Smooth muscle cell (in vitro differentiated cells): ENCODE results near the gene UHMK1. TPM values are rescaled to one million over a fixed set of nuclear protein-coding genes. Genes with fewer than 3 reads are reported as not detected.
A peak's percentile ranks its signal among the peaks of the same experiment; 100 is the strongest.

Experiments used
- DNase-seq: peaks from one replicate; lab custom pipeline; 2025; ENCODE audit not compliant: unreplicated experiment; lab: John Stamatoyannopoulos, UW
- H2AFZ ChIP-seq: fragments of 200-600 bp; sonication (generic); 2 replicates; pipeline ENCODE4 v1.6.0; 2016; ENCODE audit warnings: antibody characterized with exemption, low read depth, mild to moderate bottlenecking
- H3F3A ChIP-seq: fragments of 200-600 bp; sonication (generic); 2 replicates; pipeline ENCODE4 v1.6.0; 2017; ENCODE audit warnings: antibody characterized with exemption, low read depth
- H3K27ac ChIP-seq: fragments of 200-600 bp; sonication (generic); 2 replicates; pipeline ENCODE4 v1.5.1; 2016; ENCODE audit warnings: low read depth, mild to moderate bottlenecking
- H3K27me3 ChIP-seq: fragments of 200-600 bp; sonication (generic); 2 replicates; pipeline ENCODE4 v1.6.1; 2016; ENCODE audit warnings: low read depth, mild to moderate bottlenecking
- H3K36me3 ChIP-seq: fragments of 200-600 bp; sonication (generic); 2 replicates; pipeline ENCODE4 v1.5.1; 2016; ENCODE audit warnings: low read depth
- H3K4me1 ChIP-seq: fragments of 200-600 bp; sonication (generic); 2 replicates; pipeline ENCODE4 v1.5.1; 2016; ENCODE audit warnings: low read depth
- H3K4me2 ChIP-seq: fragments of 200-600 bp; sonication (generic); 2 replicates; pipeline ENCODE4 v1.6.0; 2016; ENCODE audit warnings: mild to moderate bottlenecking
- H3K4me3 ChIP-seq: fragments of 200-600 bp; sonication (generic); 2 replicates; pipeline ENCODE4 v1.5.1; 2016; ENCODE audit warnings: mild to moderate bottlenecking
- H3K79me2 ChIP-seq: fragments of 200-600 bp; sonication (generic); 2 replicates; pipeline ENCODE4 v1.6.0; 2016; ENCODE audit warnings: low read depth, mild to moderate bottlenecking
- H3K9ac ChIP-seq: fragments of 200-600 bp; sonication (generic); 2 replicates; pipeline ENCODE4 v1.6.0; 2016; ENCODE audit warnings: low read depth
- H3K9me3 ChIP-seq: fragments of 200-600 bp; sonication (generic); replicated peaks from 2 replicates; pipeline ENCODE4 v1.5.1; 2016; ENCODE audit warnings: low read depth
- H4K20me1 ChIP-seq: fragments of 200-600 bp; sonication (generic); 2 replicates; pipeline ENCODE4 v1.6.0; 2016; ENCODE audit warnings: low read depth
- WGBS: methylation state at CpG from one replicate; pipeline ENCODE4 v1.1.7; 2016; ENCODE audit warnings: low lambda C conversion rate; 5-methylcytosine and 5-hydroxymethylcytosine counted together
- polyA plus RNA-seq: library from polyadenylated mRNA; unstranded; fragments of >200 nt; fragmentation: Nextera tagmentation; extraction: Ambion mirVana; gene quantifications from 2 replicates; pipeline ENCODE4 v1.2.1, GENCODE V29; 2016
- total RNA-seq: library from RNA; depleted of rRNA; stranded (reverse); fragments of >200 nt; gene quantifications from 2 replicates; pipeline ENCODE4 v1.2.3, GENCODE V29; 2014
- TF ChIP-seq, protein P1 (sequence below): fragments of 200-600 bp; sonication (generic); IDR thresholded peaks from 2 replicates; pipeline ENCODE4 v1.5.1; 2017; ENCODE audit warnings: borderline replicate concordance, mild to moderate bottlenecking, antibody characterized with exemption; ENCODE audit not compliant: insufficient read depth, poor library complexity, severe bottlenecking

The UHMK1 gene
- total and polyA plus RNA-seq, 2 experiments from 2014 or later, result 4.8 to 30.1 TPM

DNA sequence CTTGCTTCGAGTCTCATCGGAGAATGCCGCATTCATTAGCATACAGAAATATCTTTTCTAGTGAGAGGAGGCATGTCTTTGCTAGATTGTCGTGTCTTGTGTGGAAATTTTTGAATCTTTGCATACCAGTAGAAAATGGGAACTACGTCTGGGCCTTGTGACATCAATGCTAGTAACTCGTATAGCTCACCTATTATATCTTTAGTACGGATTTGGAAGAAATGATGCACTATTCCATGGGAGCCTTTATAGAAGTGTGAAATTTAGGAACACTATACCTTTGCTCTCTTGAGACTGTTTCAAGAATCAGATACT is 835 bp downstream of the UHMK1 start:
- TF ChIP-seq, protein P1, sequence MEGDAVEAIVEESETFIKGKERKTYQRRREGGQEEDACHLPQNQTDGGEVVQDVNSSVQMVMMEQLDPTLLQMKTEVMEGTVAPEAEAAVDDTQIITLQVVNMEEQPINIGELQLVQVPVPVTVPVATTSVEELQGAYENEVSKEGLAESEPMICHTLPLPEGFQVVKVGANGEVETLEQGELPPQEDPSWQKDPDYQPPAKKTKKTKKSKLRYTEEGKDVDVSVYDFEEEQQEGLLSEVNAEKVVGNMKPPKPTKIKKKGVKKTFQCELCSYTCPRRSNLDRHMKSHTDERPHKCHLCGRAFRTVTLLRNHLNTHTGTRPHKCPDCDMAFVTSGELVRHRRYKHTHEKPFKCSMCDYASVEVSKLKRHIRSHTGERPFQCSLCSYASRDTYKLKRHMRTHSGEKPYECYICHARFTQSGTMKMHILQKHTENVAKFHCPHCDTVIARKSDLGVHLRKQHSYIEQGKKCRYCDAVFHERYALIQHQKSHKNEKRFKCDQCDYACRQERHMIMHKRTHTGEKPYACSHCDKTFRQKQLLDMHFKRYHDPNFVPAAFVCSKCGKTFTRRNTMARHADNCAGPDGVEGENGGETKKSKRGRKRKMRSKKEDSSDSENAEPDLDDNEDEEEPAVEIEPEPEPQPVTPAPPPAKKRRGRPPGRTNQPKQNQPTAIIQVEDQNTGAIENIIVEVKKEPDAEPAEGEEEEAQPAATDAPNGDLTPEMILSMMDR, result no peak
- Histone ChIP-seq H4K20me1 (peaks cover 30% of the 10 kb centered on the region), H3K9ac (peak overlapping the region; percentile 88), H3F3A (no peaks in the 10 kb centered on the region), H3K27ac (no peak overlapping the region), H3K9me3 (no peaks in the 10 kb centered on the region), H3K27me3 (peaks cover 6% of the 10 kb centered on the region), H3K79me2 (peaks cover 43% of the 10 kb centered on the region), H3K36me3 (peaks cover 10% of the 10 kb centered on the region), H2AFZ (peak overlapping the region; percentile 99), H3K4me2 (peak overlapping the region; percentile 95), H3K4me3 (peak overlapping the region; percentile 84), H3K4me1 (peaks cover 14% of the 10 kb centered on the region)
- WGBS, result 11% methylated on average over 7 of the region's 7 CpGs
- DNase-seq, result no peak

DNA sequence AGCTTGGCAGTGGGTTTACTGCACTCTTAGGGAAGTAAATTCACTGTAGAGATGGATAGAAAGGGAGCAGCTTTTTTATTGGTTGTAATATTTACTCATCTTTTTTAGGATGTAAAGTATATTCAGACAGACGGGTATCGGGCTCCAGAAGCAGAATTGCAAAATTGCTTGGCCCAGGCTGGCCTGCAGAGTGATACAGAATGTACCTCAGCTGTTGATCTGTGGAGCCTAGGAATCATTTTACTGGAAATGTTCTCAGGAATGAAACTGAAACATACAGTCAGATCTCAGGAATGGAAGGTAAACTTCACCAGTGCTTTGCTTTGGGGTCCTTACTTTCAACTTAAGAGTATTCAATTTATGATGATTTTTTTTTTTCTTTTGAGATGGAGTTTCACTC is 3.2 kb downstream of the UHMK1 start:
- H4K20me1 ChIP-seq, result peaks cover 30% of the 10 kb centered on the region
- H3K79me2 ChIP-seq, result peaks cover 43% of the 10 kb centered on the region
- no peak overlapping the region for H3K4me2 ChIP-seq
- H3K9me3 ChIP-seq, result no peaks in the 10 kb centered on the region
- no peak for DNase-seq
- peaks cover 14% of the 10 kb centered on the region for H3K4me1 ChIP-seq
- TF ChIP-seq, protein P1, result no peak
- no peak overlapping the region for H3K27ac ChIP-seq
- peaks cover 23% of the 10 kb centered on the region for H3K36me3 ChIP-seq
- no peak overlapping the region for H3K9ac ChIP-seq
- WGBS, result 100% methylated on average over 2 of the region's 2 CpGs
- no peaks in the 10 kb centered on the region for H3F3A ChIP-seq
- H3K27me3 ChIP-seq, result no peaks in the 10 kb centered on the region
- H2AFZ ChIP-seq, result no peak overlapping the region
- no peak overlapping the region for H3K4me3 ChIP-seq

DNA sequence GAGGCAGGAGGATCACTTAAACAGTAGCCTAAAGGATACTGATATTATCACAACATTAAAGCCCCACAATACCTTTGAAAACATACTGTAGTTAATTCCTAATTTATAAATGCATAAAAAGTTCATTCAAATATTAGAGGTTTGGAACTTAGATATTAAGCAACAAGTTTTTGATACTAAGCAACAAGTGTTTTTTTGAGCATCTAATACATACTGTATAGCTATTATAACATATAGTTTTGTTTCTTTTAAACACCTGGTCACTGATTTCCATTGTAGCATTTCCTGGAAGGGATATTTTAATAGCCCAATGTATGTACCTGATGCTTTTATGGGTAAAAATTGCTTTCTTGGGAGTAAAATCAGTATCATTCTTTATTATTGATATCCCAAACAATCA is 4.5 kb downstream of the UHMK1 start:
- H3K9me3 ChIP-seq, result no peaks in the 10 kb centered on the region
- H3K4me2 ChIP-seq, result no peak overlapping the region
- H3K27me3 ChIP-seq, result no peaks in the 10 kb centered on the region
- H3F3A ChIP-seq, result no peaks in the 10 kb centered on the region
- H3K27ac ChIP-seq, result no peak overlapping the region
- H3K9ac ChIP-seq, result no peak overlapping the region
- peaks cover 42% of the 10 kb centered on the region for H3K79me2 ChIP-seq
- H3K36me3 ChIP-seq, result peaks cover 23% of the 10 kb centered on the region
- H4K20me1 ChIP-seq, result peaks cover 36% of the 10 kb centered on the region
- H3K4me3 ChIP-seq, result no peak overlapping the region
- no peak overlapping the region for H2AFZ ChIP-seq
- H3K4me1 ChIP-seq, result peaks cover 14% of the 10 kb centered on the region
- TF ChIP-seq, protein P1, result no peak
- DNase-seq, result no peak

DNA sequence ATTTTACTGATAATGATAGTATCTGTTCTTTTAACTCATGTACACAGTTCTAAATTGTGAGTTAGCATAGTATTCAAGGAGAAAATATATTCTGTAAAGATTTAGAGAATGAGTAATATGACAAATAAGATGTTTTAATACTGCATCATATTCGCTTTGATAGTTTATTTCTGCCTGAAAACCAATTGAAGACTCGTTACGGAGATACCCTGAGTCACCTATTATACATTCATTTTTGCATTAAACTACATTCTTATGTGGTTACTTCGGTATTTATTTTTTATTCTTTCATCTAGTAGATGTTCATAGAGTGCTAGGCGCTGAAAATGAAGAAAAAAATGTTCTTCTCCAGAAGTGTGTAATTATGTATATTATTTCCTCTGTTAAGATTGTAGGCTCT is 5.3 kb downstream of the UHMK1 start:
- Histone ChIP-seq H3K4me1 (peaks cover 14% of the 10 kb centered on the region), H2AFZ (no peak overlapping the region), H3K27ac (no peak overlapping the region), H3F3A (no peaks in the 10 kb centered on the region), H3K9me3 (no peaks in the 10 kb centered on the region), H3K27me3 (no peaks in the 10 kb centered on the region), H3K9ac (no peak overlapping the region), H3K4me2 (no peak overlapping the region), H3K36me3 (peaks cover 23% of the 10 kb centered on the region), H3K79me2 (peaks cover 44% of the 10 kb centered on the region), H4K20me1 (peaks cover 36% of the 10 kb centered on the region), H3K4me3 (no peak overlapping the region)
- WGBS, result 97% methylated on average over 5 of the region's 5 CpGs
- TF ChIP-seq, protein P1, result no peak
- no peak for DNase-seq
